Epithelial cell of proximal tubule (primary cell): ENCODE data around the gene DOCK1. TPM values are rescaled to one million over a fixed set of nuclear protein-coding genes. Genes with fewer than 3 reads are reported as not detected.

ENCODE experiments used
- DNase-seq: peaks from one replicate; pipeline ENCODE4 v3.0.0-alpha.2; 2011; ENCODE audit warnings: low read depth
- H3K4me3 ChIP-seq: 2 replicates; pipeline ENCODE4 v1.5.1; 2011; ENCODE audit warnings: low read depth, mild to moderate bottlenecking, low read length
- total RNA-seq: library from RNA; depleted of rRNA; stranded (reverse); fragments of >200 nt; gene quantifications from 2 replicates; pipeline ENCODE4 v1.2.3, GENCODE V29; 2015
- TF ChIP-seq, protein P1 (sequence below): conservative IDR thresholded peaks from 2 replicates; pipeline ENCODE4 v1.5.1; 2012; ENCODE audit warnings: low read depth, mild to moderate bottlenecking, low read length

The DOCK1 gene
- total RNA-seq, 1 donor from 2014 or later, result 31.9 TPM

DNA sequence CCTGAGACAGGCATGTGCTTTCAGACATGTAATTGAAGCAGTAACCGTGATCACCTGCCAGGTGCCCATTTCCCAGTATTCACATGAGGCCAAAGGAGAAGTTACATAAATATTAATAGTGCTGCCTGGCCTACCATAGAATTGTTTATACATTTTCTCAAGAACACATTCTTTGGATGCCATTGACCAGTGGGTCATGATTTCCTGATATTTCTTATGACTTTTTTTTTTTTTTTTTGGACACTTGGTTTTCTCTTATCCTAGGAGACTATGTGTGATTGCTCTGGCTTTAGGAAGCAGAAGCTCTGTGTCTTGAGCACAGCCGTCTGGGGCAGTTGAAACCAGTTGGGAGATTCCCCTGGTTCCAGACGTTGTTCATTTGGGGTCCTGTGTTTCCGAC lies 500.0 kb downstream of the DOCK1 start:
- TF ChIP-seq, protein P1, sequence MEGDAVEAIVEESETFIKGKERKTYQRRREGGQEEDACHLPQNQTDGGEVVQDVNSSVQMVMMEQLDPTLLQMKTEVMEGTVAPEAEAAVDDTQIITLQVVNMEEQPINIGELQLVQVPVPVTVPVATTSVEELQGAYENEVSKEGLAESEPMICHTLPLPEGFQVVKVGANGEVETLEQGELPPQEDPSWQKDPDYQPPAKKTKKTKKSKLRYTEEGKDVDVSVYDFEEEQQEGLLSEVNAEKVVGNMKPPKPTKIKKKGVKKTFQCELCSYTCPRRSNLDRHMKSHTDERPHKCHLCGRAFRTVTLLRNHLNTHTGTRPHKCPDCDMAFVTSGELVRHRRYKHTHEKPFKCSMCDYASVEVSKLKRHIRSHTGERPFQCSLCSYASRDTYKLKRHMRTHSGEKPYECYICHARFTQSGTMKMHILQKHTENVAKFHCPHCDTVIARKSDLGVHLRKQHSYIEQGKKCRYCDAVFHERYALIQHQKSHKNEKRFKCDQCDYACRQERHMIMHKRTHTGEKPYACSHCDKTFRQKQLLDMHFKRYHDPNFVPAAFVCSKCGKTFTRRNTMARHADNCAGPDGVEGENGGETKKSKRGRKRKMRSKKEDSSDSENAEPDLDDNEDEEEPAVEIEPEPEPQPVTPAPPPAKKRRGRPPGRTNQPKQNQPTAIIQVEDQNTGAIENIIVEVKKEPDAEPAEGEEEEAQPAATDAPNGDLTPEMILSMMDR, result no peak
- no peak for DNase-seq
- no peak overlapping the region for H3K4me3 ChIP-seq

DNA sequence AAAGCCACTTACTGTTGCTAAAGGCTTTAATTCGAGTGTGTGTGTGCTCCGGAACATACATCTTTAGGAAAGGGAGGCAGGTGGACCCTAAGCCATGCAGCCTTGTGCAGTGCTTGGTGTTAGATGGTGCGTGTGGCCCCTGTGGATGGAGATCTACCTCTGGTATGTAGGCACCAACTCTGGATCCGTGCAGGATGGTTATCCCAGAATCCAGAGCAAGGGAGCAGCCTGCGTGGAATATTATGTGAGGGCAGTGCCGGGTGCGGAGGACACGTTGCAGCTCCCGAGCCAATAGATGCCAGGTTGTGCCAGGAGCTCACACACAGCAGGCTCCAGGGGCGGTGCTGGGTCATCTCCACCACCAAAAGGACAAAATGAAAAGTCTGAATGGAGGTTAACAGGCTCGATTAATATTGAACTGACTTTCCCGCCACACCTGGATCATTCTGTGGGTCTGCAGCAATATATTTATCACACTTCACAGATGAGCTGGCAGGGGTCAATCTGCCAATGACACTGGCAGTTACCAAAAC lies 500.9 kb downstream of the DOCK1 start:
- no peak overlapping the region for H3K4me3 ChIP-seq
- no peak for DNase-seq
- TF ChIP-seq, protein P1, result no peak

GRCh38 chr10:127407551-127407950 lies 502.3 kb downstream of the DOCK1 start:
- no peak for DNase-seq
- TF ChIP-seq, protein P1, result no peak
- no peak overlapping the region for H3K4me3 ChIP-seq

DNA sequence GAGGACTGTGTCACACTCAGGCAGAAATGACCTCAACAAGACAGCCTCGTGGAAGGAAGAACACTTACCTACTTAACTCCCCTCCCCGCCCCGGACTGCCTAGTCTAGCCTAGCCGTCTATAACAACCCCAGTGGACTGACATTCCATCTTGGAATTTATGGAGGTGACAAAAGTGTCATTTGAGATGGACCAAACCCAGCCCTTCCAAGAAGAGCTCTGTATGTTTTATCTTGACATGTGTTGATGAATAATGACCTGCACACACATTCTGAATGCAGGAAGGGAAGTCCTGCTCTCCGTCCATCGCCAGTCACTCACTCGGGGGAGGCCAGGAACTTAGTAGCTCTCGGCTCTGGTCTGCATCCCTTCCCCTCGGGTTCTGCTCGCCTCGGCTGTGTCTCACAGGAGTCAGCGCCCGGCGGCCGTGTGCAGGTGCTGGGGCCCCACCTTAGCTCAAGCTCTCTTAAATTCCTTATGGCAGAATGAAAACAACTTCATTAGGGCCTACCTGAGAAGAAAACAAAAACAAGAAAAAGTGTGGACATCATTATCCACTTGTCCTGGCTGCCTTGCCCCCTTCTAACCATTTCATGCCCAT lies 503.0 kb downstream of the DOCK1 start:
- TF ChIP-seq, protein P1, result no peak
- DNase-seq, result no peak
- no peak overlapping the region for H3K4me3 ChIP-seq

DNA sequence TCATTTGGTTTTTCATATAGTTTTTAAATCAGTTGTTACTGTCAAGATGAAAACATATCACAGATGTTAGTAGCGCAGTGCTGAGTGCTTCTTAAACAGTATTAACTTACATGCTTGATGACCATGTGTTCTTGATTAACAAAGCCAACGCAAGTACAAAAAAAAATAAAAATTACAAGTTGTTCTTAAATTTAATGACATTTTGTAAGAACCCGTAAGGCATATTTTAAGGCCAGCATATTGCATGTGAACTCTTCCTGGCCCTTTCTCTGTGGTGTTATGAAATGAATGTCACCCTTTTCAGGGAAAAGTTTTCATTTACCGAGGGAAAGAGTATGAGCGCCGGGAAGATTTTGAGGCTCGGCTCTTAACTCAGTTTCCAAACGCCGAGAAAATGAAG lies 503.5 kb downstream of the DOCK1 start:
- H3K4me3 ChIP-seq, result no peak overlapping the region
- TF ChIP-seq, protein P1, result no peak
- no peak for DNase-seq

GRCh38 chr10:127410030-127410429 lies 504.8 kb downstream of the DOCK1 start:
- no peak for DNase-seq
- TF ChIP-seq, protein P1, result no peak
- no peak overlapping the region for H3K4me3 ChIP-seq

- no peak for DNase-seq
- no peak overlapping the region for H3K4me3 ChIP-seq
- TF ChIP-seq, protein P1, result no peak
Measured at GRCh38 chr10:127411062-127411461, 505.8 kb downstream of the DOCK1 start.
